ENCODE measurements around the gene MYLK.

DNA sequence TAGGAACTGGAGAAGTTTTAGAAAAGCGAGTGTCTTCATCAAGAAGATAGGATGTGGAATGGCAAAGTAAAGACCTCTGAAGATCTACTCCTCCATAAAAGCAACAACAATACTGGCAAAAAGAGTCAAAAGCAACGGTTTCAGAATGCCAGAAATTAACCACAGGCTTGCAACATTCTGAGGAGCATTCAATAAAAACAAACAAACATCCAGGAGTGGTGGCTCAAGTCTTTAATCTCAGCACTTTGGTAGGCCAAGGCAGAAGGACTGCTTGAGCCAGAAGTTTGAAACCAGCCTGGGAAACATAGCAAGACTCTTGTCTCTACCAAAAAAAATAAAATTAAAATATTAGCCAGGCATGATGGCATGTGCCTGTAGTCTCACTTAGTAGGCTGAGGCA is 156.1 kb downstream of the MYLK start:
- TF ChIP-seq SMC3 (IDR thresholded peaks at IDR 0.05; ENCODE audit: borderline replicate concordance, low read length): no peak
- TF ChIP-seq, protein P1, sequence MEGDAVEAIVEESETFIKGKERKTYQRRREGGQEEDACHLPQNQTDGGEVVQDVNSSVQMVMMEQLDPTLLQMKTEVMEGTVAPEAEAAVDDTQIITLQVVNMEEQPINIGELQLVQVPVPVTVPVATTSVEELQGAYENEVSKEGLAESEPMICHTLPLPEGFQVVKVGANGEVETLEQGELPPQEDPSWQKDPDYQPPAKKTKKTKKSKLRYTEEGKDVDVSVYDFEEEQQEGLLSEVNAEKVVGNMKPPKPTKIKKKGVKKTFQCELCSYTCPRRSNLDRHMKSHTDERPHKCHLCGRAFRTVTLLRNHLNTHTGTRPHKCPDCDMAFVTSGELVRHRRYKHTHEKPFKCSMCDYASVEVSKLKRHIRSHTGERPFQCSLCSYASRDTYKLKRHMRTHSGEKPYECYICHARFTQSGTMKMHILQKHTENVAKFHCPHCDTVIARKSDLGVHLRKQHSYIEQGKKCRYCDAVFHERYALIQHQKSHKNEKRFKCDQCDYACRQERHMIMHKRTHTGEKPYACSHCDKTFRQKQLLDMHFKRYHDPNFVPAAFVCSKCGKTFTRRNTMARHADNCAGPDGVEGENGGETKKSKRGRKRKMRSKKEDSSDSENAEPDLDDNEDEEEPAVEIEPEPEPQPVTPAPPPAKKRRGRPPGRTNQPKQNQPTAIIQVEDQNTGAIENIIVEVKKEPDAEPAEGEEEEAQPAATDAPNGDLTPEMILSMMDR (IDR thresholded peaks at IDR 0.05 in 2 of 3, conservative IDR thresholded peaks at IDR 0.05 in 1 of 3; ENCODE audit: control insufficient read depth in 2 of 3, extremely low read depth in 1 of 3, insufficient read depth in 1 of 3, low read depth in 3 of 3, low read length in 3 of 3): no peak
- TF ChIP-seq POLR2A (IDR thresholded peaks at IDR 0.05; ENCODE audit: low read depth, low read length): no peak
- no peak for TF ChIP-seq RAD21 (IDR thresholded peaks at IDR 0.05; ENCODE audit: insufficient read depth, low read depth, low read length)
- no peak for TF ChIP-seq FOS (IDR thresholded peaks at IDR 0.05; ENCODE audit: borderline replicate concordance, extremely low read depth, insufficient read length)
- no peak for TF ChIP-seq ATF2 (IDR thresholded peaks at IDR 0.05; ENCODE audit: low read length)
- no peak for TF ChIP-seq RBBP5 (conservative IDR thresholded peaks at IDR 0.05)
